Measurements from ENCODE around the gene RERG.

Gene RERG

DNA sequence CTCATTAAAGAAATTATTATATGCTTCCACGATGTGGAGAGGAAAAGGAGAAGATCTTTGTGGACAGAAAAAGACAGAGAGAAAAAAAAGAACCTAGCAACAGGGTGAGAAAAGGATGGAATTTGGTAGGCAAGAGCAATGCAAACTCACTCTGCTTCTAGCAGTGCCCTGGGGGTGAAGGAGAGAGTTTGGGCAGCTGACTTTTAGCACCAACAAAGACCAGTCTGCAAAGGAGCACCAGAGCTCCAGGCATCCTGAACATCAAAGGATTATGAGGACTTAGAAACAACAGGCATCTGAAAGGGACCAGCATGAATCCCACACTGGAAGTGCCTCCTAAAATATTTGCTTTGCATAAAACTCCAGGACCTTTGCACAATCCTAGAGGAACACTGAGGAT lies 32.8 kb upstream of the RERG start:
- H3K4me3 ChIP-seq (ENCODE audit: low read depth, low read length) = no peak overlapping the region
- no peak for DNase-seq (ENCODE audit: low read depth)
- TF ChIP-seq, protein P1, sequence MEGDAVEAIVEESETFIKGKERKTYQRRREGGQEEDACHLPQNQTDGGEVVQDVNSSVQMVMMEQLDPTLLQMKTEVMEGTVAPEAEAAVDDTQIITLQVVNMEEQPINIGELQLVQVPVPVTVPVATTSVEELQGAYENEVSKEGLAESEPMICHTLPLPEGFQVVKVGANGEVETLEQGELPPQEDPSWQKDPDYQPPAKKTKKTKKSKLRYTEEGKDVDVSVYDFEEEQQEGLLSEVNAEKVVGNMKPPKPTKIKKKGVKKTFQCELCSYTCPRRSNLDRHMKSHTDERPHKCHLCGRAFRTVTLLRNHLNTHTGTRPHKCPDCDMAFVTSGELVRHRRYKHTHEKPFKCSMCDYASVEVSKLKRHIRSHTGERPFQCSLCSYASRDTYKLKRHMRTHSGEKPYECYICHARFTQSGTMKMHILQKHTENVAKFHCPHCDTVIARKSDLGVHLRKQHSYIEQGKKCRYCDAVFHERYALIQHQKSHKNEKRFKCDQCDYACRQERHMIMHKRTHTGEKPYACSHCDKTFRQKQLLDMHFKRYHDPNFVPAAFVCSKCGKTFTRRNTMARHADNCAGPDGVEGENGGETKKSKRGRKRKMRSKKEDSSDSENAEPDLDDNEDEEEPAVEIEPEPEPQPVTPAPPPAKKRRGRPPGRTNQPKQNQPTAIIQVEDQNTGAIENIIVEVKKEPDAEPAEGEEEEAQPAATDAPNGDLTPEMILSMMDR (IDR thresholded peaks at IDR 0.05; ENCODE audit: insufficient read depth, low read depth, low read length, missing control alignments) = no peak

DNA sequence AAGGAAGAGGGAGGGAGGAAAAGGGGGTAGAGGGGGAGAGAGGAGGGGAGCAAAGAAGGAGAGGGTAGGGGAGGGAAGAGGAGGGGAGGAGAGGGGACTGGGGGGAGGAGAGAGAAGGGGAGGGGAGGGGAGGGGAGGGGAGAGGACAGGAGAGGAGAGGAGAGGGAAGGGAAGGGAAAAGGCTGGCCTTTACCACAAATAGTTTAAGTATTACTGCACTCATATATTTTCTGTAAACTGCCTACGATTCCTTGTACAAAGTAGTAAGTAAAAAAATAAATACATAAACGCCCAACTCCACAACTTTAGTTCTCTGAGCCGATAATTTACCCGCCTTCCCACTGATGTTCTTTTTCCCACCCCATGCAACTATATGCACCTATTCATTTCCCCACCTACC lies 23.7 kb upstream of the RERG start:
- no peak for DNase-seq (ENCODE audit: low read depth)
- TF ChIP-seq, protein P1 (IDR thresholded peaks at IDR 0.05; ENCODE audit: insufficient read depth, low read depth, low read length, missing control alignments) = no peak

DNA sequence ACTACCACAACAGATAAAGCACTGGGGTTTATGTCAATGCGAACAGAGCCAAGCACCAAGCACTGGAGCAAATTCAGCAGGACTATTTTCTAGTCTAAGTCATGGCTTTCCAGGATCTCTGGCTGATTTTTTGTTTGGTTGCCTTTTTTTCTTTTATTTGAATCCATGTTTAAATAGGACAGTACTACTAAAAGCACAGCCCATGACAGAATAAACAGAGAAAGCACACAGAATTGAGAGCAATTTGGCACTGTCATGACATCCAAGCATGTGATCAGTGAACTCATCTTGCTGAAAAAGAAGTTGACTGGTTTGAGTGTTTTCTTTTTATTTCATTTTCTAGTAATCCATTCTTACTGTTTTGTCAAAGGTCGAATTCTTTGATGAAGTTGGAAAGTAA lies 23.1 kb upstream of the RERG start:
- TF ChIP-seq, protein P1 (IDR thresholded peaks at IDR 0.05; ENCODE audit: insufficient read depth, low read depth, low read length, missing control alignments) = no peak
- no peak for DNase-seq (ENCODE audit: low read depth)
- H3K4me3 ChIP-seq (ENCODE audit: low read depth, low read length) = no peak overlapping the region

More for the DNA sequence above, 23.7 kb upstream of the RERG start:
- H3K4me3 ChIP-seq (ENCODE audit: low read depth, low read length) = no peak overlapping the region

DNA sequence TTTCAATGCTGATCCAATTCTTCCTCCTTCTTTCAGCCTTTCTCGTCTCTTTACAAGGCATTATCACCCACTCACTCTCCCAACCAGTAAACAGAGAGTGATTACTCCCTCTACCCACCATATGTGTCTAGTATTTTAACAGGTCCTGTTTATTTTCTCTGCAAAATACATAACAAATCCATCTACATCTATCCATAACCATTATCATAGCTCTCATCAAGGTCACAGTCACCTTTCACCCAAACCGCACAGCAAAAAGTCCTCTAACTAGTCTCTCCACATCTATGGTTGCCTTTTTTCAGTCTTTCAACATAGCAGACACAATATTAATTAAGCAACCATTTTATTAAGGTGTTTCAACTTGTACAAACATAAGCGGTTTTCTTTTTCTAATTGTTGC lies 21.9 kb upstream of the RERG start:
- TF ChIP-seq, protein P1 (IDR thresholded peaks at IDR 0.05; ENCODE audit: insufficient read depth, low read depth, low read length, missing control alignments) = no peak
- no peak overlapping the region for H3K4me3 ChIP-seq (ENCODE audit: low read depth, low read length)
- DNase-seq (ENCODE audit: low read depth) = no peak

DNA sequence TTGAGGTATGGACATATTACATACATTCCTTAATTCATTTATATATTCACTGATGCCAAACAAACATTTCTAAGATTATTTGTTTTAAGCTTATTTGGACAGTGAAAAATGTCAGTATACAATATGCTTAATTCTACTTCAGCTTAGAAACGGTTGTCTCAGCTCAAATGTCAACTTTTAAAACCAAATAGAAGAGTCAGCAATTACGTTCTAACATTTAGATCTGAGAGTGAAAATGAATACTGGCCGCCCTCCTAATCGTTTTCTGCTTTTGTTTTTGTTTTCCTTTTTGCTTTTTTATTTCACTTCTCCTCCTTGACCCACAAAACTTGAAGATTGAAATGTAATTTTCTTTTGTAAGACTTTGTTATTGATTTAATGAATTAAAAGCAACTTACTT lies 19.7 kb upstream of the RERG start:
- TF ChIP-seq, protein P1 (IDR thresholded peaks at IDR 0.05; ENCODE audit: insufficient read depth, low read depth, low read length, missing control alignments) = no peak
- no peak overlapping the region for H3K4me3 ChIP-seq (ENCODE audit: low read depth, low read length)
- DNase-seq (ENCODE audit: low read depth) = no peak

DNA sequence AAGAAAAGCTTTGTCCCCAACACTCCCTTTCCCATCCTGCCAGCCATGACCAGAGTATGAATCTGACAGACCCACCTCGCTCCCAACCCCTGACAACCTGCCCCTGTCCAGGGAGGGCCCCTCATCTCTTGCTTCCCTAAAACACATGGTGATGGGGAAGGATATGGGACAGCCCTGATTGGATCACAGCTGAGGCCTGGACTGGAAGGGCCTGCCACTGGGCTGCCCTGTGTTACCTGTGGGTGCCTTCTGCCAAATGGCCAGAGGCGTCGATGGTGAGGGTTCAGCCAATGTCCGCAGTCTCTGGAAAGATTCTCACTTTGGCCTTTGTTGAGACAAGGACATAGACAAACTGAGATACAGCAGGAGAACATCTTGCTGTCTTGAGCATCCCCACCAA lies 13.3 kb upstream of the RERG start:
- H3K4me3 ChIP-seq (ENCODE audit: low read depth, low read length) = no peak overlapping the region
- TF ChIP-seq, protein P1 (IDR thresholded peaks at IDR 0.05; ENCODE audit: insufficient read depth, low read depth, low read length, missing control alignments) = no peak
- DNase-seq (ENCODE audit: low read depth) = no peak

DNA sequence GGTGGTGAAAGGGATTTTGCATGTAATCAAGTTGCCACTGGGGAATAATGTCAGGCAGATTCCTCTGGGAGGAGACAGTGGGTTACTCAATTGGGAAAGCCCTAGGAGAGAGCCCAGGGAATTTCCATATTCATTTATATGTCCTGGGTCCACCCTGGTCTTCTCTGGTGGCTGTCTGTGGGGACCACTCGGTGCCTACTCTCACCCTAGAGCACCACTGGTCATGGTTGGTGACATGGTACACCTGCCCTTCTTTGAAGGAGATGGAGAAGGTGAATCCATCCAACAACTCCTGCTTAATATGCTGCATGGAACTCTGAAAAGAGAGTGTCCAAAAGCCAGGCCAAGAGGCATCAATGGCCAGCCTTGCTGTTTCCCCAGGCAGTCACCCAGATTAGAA lies 12.8 kb upstream of the RERG start:
- TF ChIP-seq, protein P1 (IDR thresholded peaks at IDR 0.05; ENCODE audit: insufficient read depth, low read depth, low read length, missing control alignments) = no peak
- H3K4me3 ChIP-seq (ENCODE audit: low read depth, low read length) = no peak overlapping the region
- no peak for DNase-seq (ENCODE audit: low read depth)

All from GM12865 (cell line).